SH-SY5Y (cell line): ENCODE results near the gene CHD2.

Source experiments
- GATA2 ChIP-seq: IDR thresholded peaks from 2 replicates; pipeline ENCODE4 v1.6.1; 2011; ENCODE audit warnings: mild to moderate bottlenecking, low read depth, low read length
- GATA3 ChIP-seq: IDR thresholded peaks from 2 replicates; pipeline ENCODE4 v1.6.1; 2011; ENCODE audit warnings: low read depth, mild to moderate bottlenecking, low read length, moderate library complexity

The CHD2 gene

DNA sequence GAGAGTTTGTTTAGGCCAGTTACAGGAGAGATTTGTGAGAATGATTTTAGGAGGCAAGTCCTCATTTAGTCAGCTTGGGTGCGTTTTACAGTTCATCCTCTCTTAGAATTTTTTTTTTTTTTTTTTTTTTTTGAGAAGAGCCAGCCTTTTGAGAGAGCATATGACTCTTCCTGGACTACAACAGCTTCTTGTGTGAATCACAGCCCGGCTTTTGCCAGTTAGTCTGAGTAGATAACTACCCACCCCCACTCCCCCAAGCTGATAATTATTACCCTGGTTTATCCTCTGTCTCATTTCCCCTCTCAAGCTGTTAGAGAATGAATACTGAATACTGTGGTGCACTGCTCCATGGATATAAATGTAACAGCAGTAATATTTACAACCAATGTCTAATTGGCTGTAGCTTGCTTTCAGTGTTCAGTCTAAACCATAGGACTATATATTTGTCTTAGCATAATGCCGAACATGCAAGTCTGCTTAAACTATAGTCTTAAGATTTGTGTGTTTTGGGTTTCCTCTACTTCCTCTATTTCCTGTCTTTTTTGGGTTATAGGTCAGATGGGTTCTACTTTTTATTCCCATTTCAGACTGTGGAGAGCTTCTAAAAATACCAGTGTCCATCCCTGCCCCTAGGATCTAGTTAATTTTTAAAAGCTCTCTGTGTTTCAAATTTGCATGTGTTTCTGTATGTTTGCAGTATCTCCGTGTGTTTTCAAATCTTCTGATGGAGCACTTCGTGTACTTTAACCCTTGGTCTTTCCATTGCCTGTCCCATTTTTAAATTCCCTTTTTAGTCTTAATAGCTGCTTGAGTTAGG, 8.0 kb downstream of the CHD2 start:
- no peak for TF ChIP-seq GATA3
- no peak for TF ChIP-seq GATA2

DNA sequence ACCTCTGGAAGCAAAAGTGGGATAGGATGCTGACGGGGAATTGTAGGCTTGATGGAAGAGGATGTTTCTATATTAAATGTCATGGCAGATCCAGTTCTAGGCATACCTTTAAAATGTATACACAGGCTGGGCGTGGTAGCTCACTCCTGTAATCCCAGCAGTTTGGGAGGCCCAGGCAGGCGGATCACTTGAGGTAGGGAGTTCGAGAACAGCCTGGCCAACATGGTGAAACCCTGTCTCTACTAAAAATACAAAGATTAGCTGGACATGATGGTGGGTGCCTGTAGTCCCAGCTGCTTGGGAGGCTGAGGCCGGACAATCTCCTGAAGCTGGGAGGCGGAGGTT, 8.6 kb downstream of the CHD2 start:
- no peak for TF ChIP-seq GATA2

DNA sequence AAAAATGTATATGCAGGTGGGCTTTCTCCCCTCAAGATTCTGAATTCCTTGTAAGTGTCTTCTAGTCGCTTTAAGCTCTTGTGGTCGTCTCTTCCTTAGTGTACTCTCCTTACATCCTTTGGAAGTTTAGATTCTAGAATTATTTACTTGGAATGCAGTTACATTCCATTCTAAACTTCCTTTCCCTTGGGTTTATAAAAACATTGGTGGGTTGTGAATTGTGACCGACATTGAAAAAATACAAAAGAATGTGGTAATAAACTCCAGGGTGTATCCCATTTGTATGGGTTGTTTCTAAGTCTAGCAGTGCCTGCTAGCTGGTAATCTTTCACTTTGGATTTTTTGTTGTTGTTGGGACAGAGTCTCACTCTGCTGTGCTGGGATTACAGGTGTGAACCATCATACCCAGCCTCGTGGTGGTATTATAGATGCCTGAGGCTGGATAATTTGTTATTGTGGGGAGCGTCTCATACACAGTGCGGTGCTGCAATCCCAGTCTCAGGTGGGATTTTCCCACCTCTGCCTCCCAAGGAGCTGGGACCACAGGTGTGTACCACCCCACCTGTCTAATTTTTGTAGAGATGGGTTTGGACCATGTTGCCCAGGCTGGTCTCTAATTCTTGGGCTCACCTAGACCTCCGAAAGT, 9.1 kb downstream of the CHD2 start:
- TF ChIP-seq GATA2 (no peak), GATA3 (no peak)

DNA sequence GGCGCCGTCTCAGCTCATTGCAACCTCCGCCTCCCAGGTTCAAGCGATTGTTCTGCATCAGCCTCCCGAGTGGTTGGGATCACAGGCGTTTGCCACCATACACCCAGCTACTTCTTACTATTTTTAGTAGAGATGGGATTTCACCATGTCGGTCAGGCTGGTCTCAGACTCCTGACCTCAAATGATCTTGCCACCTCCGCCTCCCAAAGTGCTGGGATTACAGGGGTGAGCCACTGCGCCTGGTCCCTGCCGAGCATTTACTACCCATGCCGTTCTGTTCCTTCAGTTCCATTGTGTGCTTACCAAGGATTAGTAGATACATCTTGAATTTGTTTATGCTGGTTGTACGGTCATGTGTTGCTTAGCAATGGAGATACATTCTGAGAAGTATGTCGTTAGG, 10.3 kb downstream of the CHD2 start:
- TF ChIP-seq GATA2, result no peak
- TF ChIP-seq GATA3, result no peak

DNA sequence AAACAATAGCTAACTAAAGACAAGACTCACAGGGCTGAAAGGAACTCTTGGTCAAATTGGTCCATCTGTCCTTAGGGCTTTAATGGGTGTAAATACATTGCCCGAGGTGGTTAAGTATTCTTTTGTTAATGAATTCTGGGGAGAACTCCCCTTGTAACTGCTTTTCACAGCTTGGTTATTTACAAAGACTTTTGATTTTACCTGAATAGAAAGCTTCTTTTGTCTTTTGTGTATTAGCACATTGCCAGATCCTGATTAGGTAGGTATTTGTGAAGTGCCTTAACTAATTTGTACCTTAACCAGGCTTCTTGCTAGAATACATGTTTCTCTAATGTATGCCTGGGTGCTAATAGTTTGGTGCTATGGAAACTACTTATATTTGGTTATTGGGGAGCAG, 14.0 kb downstream of the CHD2 start:
- TF ChIP-seq GATA3, result no peak
- TF ChIP-seq GATA2, result no peak

DNA sequence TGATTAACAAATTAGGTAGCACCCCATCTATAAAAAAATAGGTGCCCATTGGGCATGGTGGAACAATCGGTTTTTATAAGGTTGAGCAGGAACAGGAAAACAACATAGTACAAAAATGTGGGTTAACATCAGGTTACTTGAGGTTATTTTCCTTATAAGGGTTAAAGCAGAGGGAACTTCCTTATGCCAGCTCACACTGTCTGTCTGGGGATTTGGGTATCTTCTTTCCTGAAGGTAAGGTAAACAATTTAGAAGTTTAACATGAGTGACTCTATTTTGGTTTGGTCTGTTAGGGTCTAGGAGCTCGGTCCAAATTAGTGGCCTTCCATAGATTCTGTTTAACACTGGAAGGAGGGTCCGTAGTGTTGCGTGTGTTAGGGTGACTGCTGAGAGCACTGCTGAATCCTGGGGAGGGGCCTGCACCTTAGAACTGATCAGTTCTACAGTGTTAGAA, 14.7 kb downstream of the CHD2 start:
- TF ChIP-seq GATA3 (no peak), GATA2 (no peak)

DNA sequence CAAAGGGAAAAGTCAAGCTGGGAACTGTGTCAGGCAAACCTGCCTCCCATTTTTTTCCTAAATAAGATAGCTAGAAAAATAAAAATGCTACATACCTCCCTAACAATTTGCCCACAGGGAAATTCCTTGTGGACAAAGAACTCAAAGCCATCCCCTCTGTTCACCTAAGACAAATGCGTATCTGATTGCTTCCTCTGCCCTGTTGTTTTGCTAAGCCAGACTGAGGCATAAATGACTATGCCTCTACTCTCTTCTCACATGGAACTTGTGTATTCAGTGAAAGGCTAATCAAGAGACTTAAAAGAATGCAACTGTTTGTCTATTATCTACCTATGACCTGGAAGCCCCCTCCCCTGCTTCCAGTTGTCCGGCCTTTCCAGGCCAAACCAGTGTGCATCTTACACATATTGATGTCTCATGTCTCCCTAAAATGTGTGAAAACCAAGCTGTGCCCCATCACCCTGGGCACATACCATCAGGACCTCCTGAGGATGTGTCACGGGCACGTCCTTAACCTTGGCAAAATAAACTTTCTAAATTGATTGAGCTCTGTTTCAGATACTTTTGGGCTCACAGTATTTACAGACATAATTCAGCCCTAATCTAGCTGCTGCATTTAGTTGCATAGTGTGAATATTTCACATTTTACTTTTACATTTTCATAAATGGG, 15.8 kb downstream of the CHD2 start:
- TF ChIP-seq GATA3, result no peak
- TF ChIP-seq GATA2, result no peak

DNA sequence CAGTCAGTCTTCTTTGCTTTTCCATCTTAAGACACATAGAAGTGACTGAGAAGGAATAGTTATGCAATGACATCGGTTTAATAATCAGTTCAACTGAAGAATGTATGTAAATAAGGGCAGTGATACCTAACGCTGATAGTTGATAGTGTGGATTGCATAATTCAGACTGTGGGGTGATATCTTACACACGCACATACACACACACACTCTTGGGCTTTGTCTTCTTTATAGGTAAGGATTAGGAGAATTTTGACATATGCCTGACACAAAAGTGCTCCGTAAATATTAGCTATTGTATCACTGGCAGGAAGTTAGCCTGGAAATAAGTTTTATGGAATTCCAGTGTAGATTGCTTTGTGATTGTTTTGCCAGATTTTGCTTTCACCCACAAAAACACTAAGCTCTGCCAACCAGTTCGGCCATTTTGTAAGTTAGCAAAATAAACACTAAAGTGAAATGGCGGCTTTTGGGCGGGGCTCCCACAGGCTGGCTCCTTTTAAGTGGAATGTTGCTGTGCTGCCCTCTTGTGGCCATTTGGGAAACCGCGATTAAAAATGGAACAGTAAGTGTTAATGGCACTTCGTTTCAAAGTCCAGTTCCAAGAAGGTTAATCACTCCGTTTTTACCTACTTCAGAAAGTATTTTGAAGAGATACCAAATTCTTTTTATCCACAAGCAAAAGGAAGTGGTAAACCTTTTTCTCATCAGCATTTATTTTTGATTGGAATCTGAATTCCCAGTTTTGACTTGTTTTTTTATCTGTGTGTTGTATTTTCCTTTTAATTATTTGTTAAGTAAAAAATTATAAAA, 17.7 kb downstream of the CHD2 start:
- no peak for TF ChIP-seq GATA3
- no peak for TF ChIP-seq GATA2

DNA sequence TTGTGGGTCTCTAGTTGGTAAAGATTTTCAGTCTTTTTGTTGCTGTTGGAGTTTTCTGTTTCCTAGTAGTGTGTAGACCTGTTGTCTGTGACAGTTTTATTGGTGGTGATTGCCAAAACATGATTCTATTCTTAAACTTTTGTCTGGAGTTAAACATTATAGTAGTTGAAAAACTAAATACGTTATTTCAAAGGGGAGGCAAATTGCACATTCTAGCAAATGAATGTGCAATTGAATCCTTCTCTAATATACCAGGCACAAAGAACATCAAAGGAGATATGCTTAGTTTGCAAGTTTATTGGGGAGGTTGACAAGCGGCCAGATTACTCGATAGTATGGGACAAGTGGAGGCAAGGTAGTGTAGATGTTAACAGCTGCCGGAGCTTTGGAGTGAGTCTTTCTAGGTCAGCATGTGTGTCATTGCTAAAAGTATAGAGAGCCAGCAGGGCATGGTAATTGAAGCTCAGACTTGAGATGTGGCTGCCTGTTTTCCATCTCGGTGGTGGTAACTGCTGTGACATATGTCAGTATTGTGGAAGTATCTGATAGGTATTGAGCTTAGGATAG, 20.6 kb downstream of the CHD2 start:
- TF ChIP-seq GATA3 (no peak), GATA2 (no peak)

DNA sequence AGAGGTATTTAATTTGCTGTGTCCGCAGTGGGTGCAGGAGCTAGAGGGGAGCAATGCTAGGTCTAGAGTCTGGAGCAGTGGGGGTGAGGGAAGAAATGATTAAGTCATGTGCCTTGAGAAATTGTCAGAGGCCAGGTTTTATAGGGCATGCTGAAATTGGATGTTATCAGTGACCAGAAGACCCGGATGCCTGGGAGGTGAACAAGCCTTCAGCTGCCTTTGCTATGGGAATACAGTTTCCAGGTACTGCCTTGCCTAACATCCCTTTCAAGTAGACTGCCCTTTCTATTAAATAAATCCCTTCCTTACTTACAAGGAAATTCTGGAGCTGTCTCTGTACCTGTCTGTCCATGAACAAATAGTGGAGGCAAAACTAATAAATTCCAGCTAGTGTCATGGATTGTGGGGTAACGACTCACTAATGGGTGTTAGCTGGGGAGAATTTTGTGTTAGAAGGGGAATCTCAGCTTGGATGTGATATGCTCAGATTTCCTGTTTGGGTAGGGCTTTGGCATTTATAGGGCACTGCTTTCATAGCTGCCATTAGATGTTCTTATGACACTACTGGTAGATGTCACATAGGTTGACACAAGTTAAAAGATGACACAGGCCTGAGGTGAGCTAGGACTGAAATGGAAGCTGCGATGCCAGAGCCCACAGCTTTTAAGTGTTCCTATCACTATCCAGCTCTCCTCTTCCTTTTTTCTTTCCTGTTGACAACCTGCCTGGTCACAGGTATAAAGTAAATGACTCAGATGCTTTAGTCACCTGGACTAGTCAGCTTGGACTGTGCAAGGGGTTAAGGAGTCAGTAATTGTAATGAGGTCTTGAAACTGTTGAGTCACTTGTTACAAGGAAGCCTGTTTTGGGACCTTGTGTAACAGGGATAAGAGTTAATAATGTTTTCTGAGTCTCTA, 21.3 kb downstream of the CHD2 start:
- TF ChIP-seq GATA2 (0 out of 2 replicates have a peak, but pooled peaks have one; percentile 8), GATA3 (no peak)

DNA sequence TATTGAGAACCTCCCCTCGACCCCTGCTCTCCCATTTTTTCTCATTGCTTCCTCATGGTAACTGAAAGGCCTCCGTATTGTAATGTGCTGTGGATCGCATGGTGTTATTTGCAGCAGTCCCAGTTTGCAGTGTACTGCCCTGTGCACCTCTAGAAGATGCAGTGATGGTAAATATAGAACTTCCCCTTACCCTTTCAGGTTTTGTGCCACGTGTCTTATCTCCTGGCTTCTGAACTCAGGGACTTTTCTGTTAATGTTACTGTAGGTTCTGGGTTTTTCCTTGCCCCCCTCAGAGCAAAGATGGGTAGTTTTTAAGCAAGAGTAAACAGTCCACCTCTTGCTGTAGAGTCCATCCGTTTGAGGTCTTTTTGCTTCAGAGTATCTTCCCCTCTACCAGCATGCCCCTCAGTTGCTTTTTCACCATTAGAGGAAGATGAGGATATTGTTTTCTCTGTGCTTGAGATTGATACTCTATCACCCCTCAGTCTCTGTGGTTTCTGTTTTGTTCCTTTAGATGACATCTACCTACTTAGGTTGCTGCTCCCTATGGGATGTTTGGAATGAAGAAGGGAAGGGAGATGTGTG, 22.4 kb downstream of the CHD2 start:
- TF ChIP-seq GATA2 (no peak), GATA3 (no peak)

DNA sequence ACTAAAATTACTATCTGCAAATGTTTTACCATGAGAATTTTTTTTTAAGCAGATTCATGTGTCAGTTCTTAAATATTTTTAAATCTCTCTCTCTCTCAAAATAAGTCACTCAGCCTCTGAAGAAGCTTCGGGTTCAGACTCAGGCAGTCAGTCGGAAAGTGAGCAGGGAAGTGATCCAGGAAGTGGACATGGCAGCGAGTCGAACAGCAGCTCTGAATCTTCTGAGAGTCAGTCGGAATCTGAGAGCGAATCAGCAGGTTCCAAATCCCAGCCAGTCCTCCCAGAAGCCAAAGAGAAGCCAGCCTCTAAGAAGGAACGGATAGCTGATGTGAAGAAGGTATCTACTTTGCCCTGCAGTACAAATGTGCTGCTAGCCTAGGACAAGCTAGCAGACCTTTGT, 24.1 kb downstream of the CHD2 start:
- TF ChIP-seq GATA3 (no peak), GATA2 (no peak)
